Upper lobe of right lung (tissue), 1 donor: ENCODE data around the gene ARL8B. TPM values are rescaled to one million over a fixed set of nuclear protein-coding genes. Genes with fewer than 3 reads are reported as not detected.

Source experiments
- ATAC-seq: fragments of 200-7000 bp; cut with Tn5 transposase; one replicate; pipeline ENCODE4 v1.9.1; 2020; ENCODE audit warnings: mild to moderate bottlenecking, moderate library complexity
- DNase-seq: peaks from one replicate; pipeline ENCODE4 v3.0.0-alpha.2; 2020
- H3K27ac ChIP-seq: fragments of 200-600 bp; one replicate; pipeline ENCODE4 v1.8.0; 2022
- H3K27me3 ChIP-seq: fragments of 200-600 bp; one replicate; pipeline ENCODE4 v1.8.0; 2022; ENCODE audit warnings: mild to moderate bottlenecking
- H3K36me3 ChIP-seq: fragments of 200-600 bp; one replicate; pipeline ENCODE4 v1.8.0; 2022
- H3K4me1 ChIP-seq: fragments of 200-600 bp; one replicate; pipeline ENCODE4 v1.8.0; 2022
- H3K4me3 ChIP-seq: fragments of 200-600 bp; one replicate; pipeline ENCODE4 v1.8.0; 2022; ENCODE audit warnings: mild to moderate bottlenecking
- H3K9me3 ChIP-seq: fragments of 200-600 bp; one replicate; pipeline ENCODE4 v1.8.0; 2022
- CTCF ChIP-seq: fragments of 200-600 bp; IDR thresholded peaks from one replicate; pipeline ENCODE4 v1.8.0; 2022; ENCODE audit warnings: antibody characterized with exemption
- intact Hi-C: fragments of 100-400 bp; cut with DNase I; formaldehyde crosslinking; loops from one replicate; pipeline ENCODE4 v1.11.0; 2022
- total RNA-seq: library from RNA; stranded (reverse); fragmentation: NEBNext Ultra II Directional; extraction: Animal tissue kit (Norgen Biotek cat#: 25700); gene quantifications from one replicate; pipeline ENCODE4 v1.2.1, GENCODE V29; 2021
- donor health status: DM: no; HTN: yes; CAD: no; lungs with severe emphysema.

ARL8B gene
- total RNA-seq, 1 donor from 2014 or later = 91.5 TPM

DNA sequence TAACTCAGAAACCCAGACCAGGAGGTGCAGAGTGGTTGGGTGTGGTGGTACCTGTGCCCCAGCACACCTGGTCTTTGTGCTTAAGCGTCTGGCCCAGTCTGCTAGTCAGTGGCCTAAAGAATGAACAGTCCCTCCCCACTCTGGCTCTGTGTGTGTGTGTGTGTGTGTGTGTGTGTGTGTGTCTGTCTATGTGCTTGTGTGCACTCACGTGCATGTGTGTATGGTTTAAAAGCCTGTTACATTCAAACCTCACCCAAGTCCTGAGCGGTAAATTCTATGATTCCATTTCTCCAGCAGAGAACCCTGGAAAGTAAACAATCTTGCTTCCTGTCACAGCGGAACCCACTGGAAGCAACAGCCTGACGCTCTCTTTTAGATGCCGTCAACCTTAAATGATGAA, 99.6 kb downstream of the ARL8B start:
- Histone ChIP-seq H3K36me3 (peaks cover 27% of the 10 kb centered on the region), H3K4me3 (no peak overlapping the region), H3K9me3 (no peaks in the 10 kb centered on the region), H3K4me1 (peaks cover 8% of the 10 kb centered on the region), H3K27ac (no peak overlapping the region), H3K27me3 (no peaks in the 10 kb centered on the region)
- ATAC-seq (no peak), DNase-seq (no peak)
- intact Hi-C loops = no loop called here
- TF ChIP-seq CTCF = no peak

DNA sequence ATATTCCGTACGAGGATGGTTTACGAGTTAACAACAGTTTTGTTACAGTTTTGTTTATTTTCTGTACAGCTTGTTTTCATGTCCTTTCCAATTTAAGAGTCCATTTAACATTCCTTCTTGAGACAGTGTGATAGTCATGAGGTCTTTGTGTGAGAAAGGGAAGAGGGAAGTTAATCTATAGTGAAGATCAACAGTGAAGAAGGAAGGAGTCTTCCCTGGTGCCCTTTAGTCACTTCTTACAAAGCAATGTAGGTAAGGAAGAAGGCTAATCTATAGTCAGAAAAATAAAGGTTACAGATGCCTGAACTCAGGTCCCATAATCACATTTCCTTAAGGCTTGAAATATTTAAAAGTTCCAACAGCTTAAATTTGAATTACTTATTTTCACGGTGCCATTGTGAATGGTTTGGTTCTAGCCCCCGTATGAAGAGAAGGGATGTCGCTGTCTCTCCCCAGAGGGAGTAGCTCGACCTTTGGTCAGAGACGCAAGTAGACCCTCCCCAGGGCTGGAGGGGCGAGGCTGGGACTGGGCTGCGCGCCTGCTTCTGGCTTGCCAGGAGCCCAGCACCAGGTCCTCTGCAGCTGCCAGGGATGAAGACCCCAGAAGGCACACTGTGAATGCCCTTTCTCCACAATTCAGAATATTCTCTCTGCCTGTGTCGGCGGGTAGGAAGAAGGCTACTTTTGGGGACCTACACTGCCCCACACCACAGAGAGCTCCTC, 100.4 kb downstream of the ARL8B start:
- no peak for DNase-seq
- ATAC-seq = no peak
- Histone ChIP-seq H3K4me3 (no peak overlapping the region), H3K27me3 (no peaks in the 10 kb centered on the region), H3K4me1 (peaks cover 8% of the 10 kb centered on the region), H3K36me3 (peaks cover 21% of the 10 kb centered on the region), H3K9me3 (no peaks in the 10 kb centered on the region), H3K27ac (no peak overlapping the region)
- TF ChIP-seq CTCF = no peak
- intact Hi-C loops = no loop called here

DNA sequence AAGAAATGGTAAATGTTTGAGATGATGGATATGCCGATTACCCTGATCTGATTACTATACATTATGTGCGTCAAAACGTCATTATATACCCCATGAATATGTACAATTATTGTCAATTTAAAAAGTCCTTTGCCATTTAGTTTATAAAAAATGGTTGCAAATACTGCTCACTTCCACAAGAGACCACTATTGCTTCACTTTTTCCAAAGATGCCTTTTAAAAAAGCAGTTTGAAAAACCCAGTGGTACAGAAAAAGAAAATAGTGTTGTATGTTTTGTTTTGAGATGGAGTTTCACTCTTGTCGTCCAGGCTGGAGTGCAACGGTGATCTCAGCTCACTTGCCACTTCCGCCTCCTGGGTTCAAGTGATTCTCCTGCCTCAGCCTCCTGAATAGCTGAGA, 104.7 kb downstream of the ARL8B start:
- no peak for ATAC-seq

GRCh38 chr3:5227812-5228211, 105.7 kb downstream of the ARL8B start:
- H3K4me1 ChIP-seq = no peaks in the 10 kb centered on the region
- peaks cover 4% of the 10 kb centered on the region for H3K36me3 ChIP-seq
- ATAC-seq (no peak), DNase-seq (no peak)
- H3K4me3 ChIP-seq = no peak overlapping the region
- intact Hi-C loops = no loop called here
- H3K9me3 ChIP-seq = no peaks in the 10 kb centered on the region
- no peaks in the 10 kb centered on the region for H3K27me3 ChIP-seq
- no peak for TF ChIP-seq CTCF
- H3K27ac ChIP-seq = no peak overlapping the region

More for the DNA sequence above, 104.7 kb downstream of the ARL8B start:
- no peak overlapping the region for H3K27ac ChIP-seq
- peaks cover 5% of the 10 kb centered on the region for H3K36me3 ChIP-seq
- intact Hi-C loops = no loop called here
- H3K4me1 ChIP-seq = no peaks in the 10 kb centered on the region
- H3K9me3 ChIP-seq = no peaks in the 10 kb centered on the region
- H3K4me3 ChIP-seq = no peak overlapping the region
- DNase-seq = no peak
- no peaks in the 10 kb centered on the region for H3K27me3 ChIP-seq
- peak; percentile 32 for TF ChIP-seq CTCF

GRCh38 chr3:5229414-5229813, 107.3 kb downstream of the ARL8B start:
- H3K9me3 ChIP-seq = no peaks in the 10 kb centered on the region
- DNase-seq = no peak
- H3K27me3 ChIP-seq = no peaks in the 10 kb centered on the region
- no peak overlapping the region for H3K4me3 ChIP-seq
- TF ChIP-seq CTCF = no peak
- no peak overlapping the region for H3K27ac ChIP-seq
- intact Hi-C loops = no loop called here
- no peak for ATAC-seq
- H3K36me3 ChIP-seq = no peaks in the 10 kb centered on the region
- no peaks in the 10 kb centered on the region for H3K4me1 ChIP-seq

Other genes starting within 250 kb of the ARL8B start
- 97.1 TPM for gene BHLHE40, start 142.9 kb upstream of the ARL8B start, total RNA-seq
- 88.6 TPM for gene EDEM1, start 65.4 kb downstream of the ARL8B start, total RNA-seq